Brain pericyte (primary cell): ENCODE data around the gene CPM.
"Not testable (repeated sequence)": the region's sequence is repeated elsewhere in the genome, so short reads cannot be mapped to it uniquely, and the experiment has no call there.

ENCODE experiments used
- DNase-seq: peaks from one replicate; pipeline ENCODE4 v3.0.0-alpha.2; 2012; ENCODE audit warnings: low read depth, low spot score

The CPM gene

GRCh38 chr12:68851592-68852306 lies 81.2 kb downstream of the CPM start:
- DNase-seq: no peak

- DNase-seq: no peak
These were observed 82.6 kb downstream of the CPM start for GRCh38 chr12:68850390-68850789.

GRCh38 chr12:68846811-68847210 lies 86.2 kb downstream of the CPM start:
- DNase-seq: no peak

GRCh38 chr12:68844788-68845695 lies 87.9 kb downstream of the CPM start:
- no peak for DNase-seq

- no peak for DNase-seq
These were observed 88.6 kb downstream of the CPM start for GRCh38 chr12:68844318-68844745.

- no peak for DNase-seq
These were observed 90.0 kb downstream of the CPM start for GRCh38 chr12:68842784-68843567.

- no peak for DNase-seq
These were observed 90.8 kb downstream of the CPM start for GRCh38 chr12:68842123-68842522.

- no peak for DNase-seq
These were observed 91.3 kb downstream of the CPM start for GRCh38 chr12:68841717-68842116.

GRCh38 chr12:68841175-68841574 lies 91.8 kb downstream of the CPM start:
- DNase-seq: not testable (repeated sequence)

- no peak for DNase-seq
These were observed 93.5 kb downstream of the CPM start for GRCh38 chr12:68839183-68840147.

GRCh38 chr12:68838046-68838886 lies 94.7 kb downstream of the CPM start:
- DNase-seq: no peak

- no peak for DNase-seq
These were observed 95.8 kb downstream of the CPM start for GRCh38 chr12:68837215-68837614.

GRCh38 chr12:68835333-68835908 lies 97.5 kb downstream of the CPM start:
- no peak for DNase-seq

GRCh38 chr12:68833508-68833907 lies 99.5 kb downstream of the CPM start:
- no peak for DNase-seq

GRCh38 chr12:68832504-68832867 lies 100.5 kb downstream of the CPM start:
- DNase-seq: no peak

GRCh38 chr12:68831751-68832503 lies 101.0 kb downstream of the CPM start:
- no peak for DNase-seq

- no peak for DNase-seq
These were observed 101.7 kb downstream of the CPM start for GRCh38 chr12:68831272-68831671.

- DNase-seq: no peak
These were observed 104.3 kb downstream of the CPM start for GRCh38 chr12:68828672-68829068.
